H7 (cell line): ENCODE data around the gene GABBR2. TPM values are rescaled to one million over a fixed set of nuclear protein-coding genes. Genes with fewer than 3 reads are reported as not detected.

Experiments used
- DNase-seq: peaks from one replicate; pipeline ENCODE4 v3.0.0; 2012
- H3K27me3 ChIP-seq: 2 replicates; pipeline ENCODE4 v1.6.0; 2011; ENCODE audit warnings: mild to moderate bottlenecking, low read length; ENCODE audit not compliant: control insufficient read depth, insufficient read depth
- H3K36me3 ChIP-seq: replicated peaks from 2 replicates; pipeline ENCODE4 v1.5.1; 2011; ENCODE audit warnings: low read length; ENCODE audit not compliant: control insufficient read depth, insufficient read depth
- H3K4me3 ChIP-seq: 2 replicates; pipeline ENCODE4 v1.5.1; 2011; ENCODE audit warnings: low read depth, mild to moderate bottlenecking, control low read depth, low read length, moderate library complexity; ENCODE audit not compliant: insufficient read depth
- total RNA-seq: library from RNA; depleted of rRNA; stranded (reverse); fragments of >200 nt; shearing (Covaris generic); gene quantifications from 2 replicates; pipeline ENCODE4 v1.2.3, GENCODE V29; 2014

GABBR2 gene
- total RNA-seq, 1 experiment from 2014 or later: 0.66 TPM

- no peaks in the 10 kb centered on the region for H3K27me3 ChIP-seq
- H3K4me3 ChIP-seq: no peak overlapping the region
- DNase-seq: peak; percentile 10
- no peaks in the 10 kb centered on the region for H3K36me3 ChIP-seq
These were observed 387.5 kb downstream of the GABBR2 start for GRCh38 chr9:98321269-98321668.

GRCh38 chr9:98318834-98319478, 389.8 kb downstream of the GABBR2 start:
- H3K36me3 ChIP-seq: no peaks in the 10 kb centered on the region
- H3K27me3 ChIP-seq: no peaks in the 10 kb centered on the region
- no peak overlapping the region for H3K4me3 ChIP-seq
- DNase-seq: no peak

- Histone ChIP-seq H3K4me3 (no peak overlapping the region), H3K27me3 (no peaks in the 10 kb centered on the region), H3K36me3 (no peaks in the 10 kb centered on the region)
- DNase-seq: peak; percentile 26
These were observed 390.5 kb downstream of the GABBR2 start for GRCh38 chr9:98318041-98318790.

GRCh38 chr9:98317134-98317857, 391.4 kb downstream of the GABBR2 start:
- H3K4me3 ChIP-seq: no peak overlapping the region
- H3K36me3 ChIP-seq: no peaks in the 10 kb centered on the region
- H3K27me3 ChIP-seq: no peaks in the 10 kb centered on the region
- DNase-seq: no peak

- no peaks in the 10 kb centered on the region for H3K27me3 ChIP-seq
- DNase-seq: no peak
- H3K36me3 ChIP-seq: no peaks in the 10 kb centered on the region
- H3K4me3 ChIP-seq: no peak overlapping the region
These were observed 392.1 kb downstream of the GABBR2 start for GRCh38 chr9:98316445-98317133.

- peak; percentile 96 for DNase-seq
- no peak overlapping the region for H3K4me3 ChIP-seq
- no peaks in the 10 kb centered on the region for H3K36me3 ChIP-seq
- H3K27me3 ChIP-seq: no peaks in the 10 kb centered on the region
These were observed 393.1 kb downstream of the GABBR2 start for GRCh38 chr9:98315551-98316060.

- Histone ChIP-seq H3K27me3 (no peaks in the 10 kb centered on the region), H3K4me3 (no peak overlapping the region), H3K36me3 (no peaks in the 10 kb centered on the region)
- no peak for DNase-seq
These were observed 393.7 kb downstream of the GABBR2 start for GRCh38 chr9:98315067-98315453.

GRCh38 chr9:98314381-98315066, 394.2 kb downstream of the GABBR2 start:
- no peak overlapping the region for H3K4me3 ChIP-seq
- no peak for DNase-seq
- no peaks in the 10 kb centered on the region for H3K27me3 ChIP-seq
- no peaks in the 10 kb centered on the region for H3K36me3 ChIP-seq

GRCh38 chr9:98312365-98312764, 396.4 kb downstream of the GABBR2 start:
- no peak for DNase-seq
- no peak overlapping the region for H3K4me3 ChIP-seq
- no peaks in the 10 kb centered on the region for H3K27me3 ChIP-seq
- H3K36me3 ChIP-seq: no peaks in the 10 kb centered on the region

- no peaks in the 10 kb centered on the region for H3K36me3 ChIP-seq
- no peak overlapping the region for H3K4me3 ChIP-seq
- no peaks in the 10 kb centered on the region for H3K27me3 ChIP-seq
- DNase-seq: no peak
These were observed 397.2 kb downstream of the GABBR2 start for GRCh38 chr9:98311541-98311940.

- H3K36me3 ChIP-seq: no peaks in the 10 kb centered on the region
- no peaks in the 10 kb centered on the region for H3K27me3 ChIP-seq
- no peak overlapping the region for H3K4me3 ChIP-seq
- DNase-seq: no peak
These were observed 397.9 kb downstream of the GABBR2 start for GRCh38 chr9:98310752-98311392.

- DNase-seq: no peak
- no peak overlapping the region for H3K4me3 ChIP-seq
These were observed 402.2 kb downstream of the GABBR2 start for GRCh38 chr9:98306384-98307145.

GRCh38 chr9:98304381-98304780, 404.4 kb downstream of the GABBR2 start:
- Histone ChIP-seq H3K36me3 (no peaks in the 10 kb centered on the region), H3K27me3 (no peaks in the 10 kb centered on the region)

More at GRCh38 chr9:98306384-98307145, 402.2 kb downstream of the GABBR2 start:
- Histone ChIP-seq H3K36me3 (no peaks in the 10 kb centered on the region), H3K27me3 (no peaks in the 10 kb centered on the region)

More at GRCh38 chr9:98304381-98304780, 404.4 kb downstream of the GABBR2 start:
- DNase-seq: no peak
- H3K4me3 ChIP-seq: no peak overlapping the region
